ENCODE measurements around the gene USP24. TPM values are rescaled to one million over a fixed set of nuclear protein-coding genes. Genes with fewer than 3 reads are reported as not detected.
A peak's percentile ranks its signal among the peaks of the same experiment; 100 is the strongest.

The USP24 gene
- total RNA-seq, 6 experiments from 2014 or later, result 19.9 to 28.0 (median 21.9) TPM

DNA sequence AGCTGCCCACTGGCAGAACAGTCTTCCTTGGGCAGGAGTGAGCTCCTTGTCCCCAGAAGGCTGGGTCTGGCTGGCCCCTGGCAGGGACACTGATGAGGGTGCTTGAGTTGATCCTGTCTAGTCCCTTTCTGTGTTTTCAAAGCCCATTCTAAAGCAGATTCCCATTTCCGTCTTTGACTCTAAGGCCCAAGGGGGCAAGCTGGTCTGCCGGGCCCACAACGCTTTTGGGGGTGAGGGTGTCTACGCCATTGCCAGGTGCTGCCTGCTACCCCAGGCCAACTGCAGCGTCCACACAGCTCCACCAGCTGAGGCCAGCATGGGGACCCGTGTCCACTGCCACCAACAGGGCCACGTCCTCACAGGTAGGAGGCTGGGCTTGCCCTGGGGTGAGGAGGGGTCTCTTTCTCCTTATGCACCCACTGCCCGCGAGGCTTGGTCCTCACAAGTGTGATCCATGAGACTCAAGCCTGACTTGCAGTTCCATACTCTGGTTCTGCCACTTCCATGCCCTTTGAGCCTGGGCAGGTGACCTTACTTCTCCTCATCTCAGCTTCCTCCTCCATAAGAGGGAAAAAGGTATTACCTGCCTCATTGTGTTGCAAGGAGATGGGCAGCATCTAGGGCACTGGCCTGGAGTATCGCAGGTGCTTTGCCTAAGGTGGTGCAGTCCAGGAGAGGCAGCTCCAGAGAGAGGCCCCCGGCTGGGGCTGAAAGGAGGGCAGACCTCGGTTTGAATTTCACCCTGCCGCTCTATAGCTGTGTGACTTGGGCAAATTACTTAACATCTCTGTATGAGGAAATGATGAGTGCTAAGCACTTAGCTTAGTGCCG is 155.6 kb downstream of the USP24 start:
- Histone ChIP-seq H3K4me3 (no peak overlapping the region), H3K9me3 (no peaks in the 10 kb centered on the region), H3K27ac (no peak overlapping the region), H3K36me3 (peaks cover 0 to 69% (median 28%) of the 10 kb centered on the region in 4 donors), H3K4me1 (peaks cover 0 to 38% (median 14%) of the 10 kb centered on the region in 4 donors), H3K27me3 (no peaks in the 10 kb centered on the region)
- TF ChIP-seq, protein P1, sequence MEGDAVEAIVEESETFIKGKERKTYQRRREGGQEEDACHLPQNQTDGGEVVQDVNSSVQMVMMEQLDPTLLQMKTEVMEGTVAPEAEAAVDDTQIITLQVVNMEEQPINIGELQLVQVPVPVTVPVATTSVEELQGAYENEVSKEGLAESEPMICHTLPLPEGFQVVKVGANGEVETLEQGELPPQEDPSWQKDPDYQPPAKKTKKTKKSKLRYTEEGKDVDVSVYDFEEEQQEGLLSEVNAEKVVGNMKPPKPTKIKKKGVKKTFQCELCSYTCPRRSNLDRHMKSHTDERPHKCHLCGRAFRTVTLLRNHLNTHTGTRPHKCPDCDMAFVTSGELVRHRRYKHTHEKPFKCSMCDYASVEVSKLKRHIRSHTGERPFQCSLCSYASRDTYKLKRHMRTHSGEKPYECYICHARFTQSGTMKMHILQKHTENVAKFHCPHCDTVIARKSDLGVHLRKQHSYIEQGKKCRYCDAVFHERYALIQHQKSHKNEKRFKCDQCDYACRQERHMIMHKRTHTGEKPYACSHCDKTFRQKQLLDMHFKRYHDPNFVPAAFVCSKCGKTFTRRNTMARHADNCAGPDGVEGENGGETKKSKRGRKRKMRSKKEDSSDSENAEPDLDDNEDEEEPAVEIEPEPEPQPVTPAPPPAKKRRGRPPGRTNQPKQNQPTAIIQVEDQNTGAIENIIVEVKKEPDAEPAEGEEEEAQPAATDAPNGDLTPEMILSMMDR (IDR thresholded peaks at IDR 0.05), result no peak
- TF ChIP-seq POLR2A (IDR thresholded peaks at IDR 0.05), result no peak
- no peak for DNase-seq
- no peak for ATAC-seq
- WGBS (ENCODE audit: insufficient coverage, low coverage, low lambda C conversion rate, missing lambda C conversion rate), result 60% methylated on average over 4 of the region's 14 CpGs
- intact Hi-C loops (cut with DNase I), result no loop called here

- Histone ChIP-seq H3K4me3 (no peak overlapping the region), H3K36me3 (peaks cover 0 to 55% (median 26%) of the 10 kb centered on the region in 4 donors), H3K4me1 (peaks cover 0 to 38% (median 16%) of the 10 kb centered on the region in 4 donors), H3K9me3 (no peaks in the 10 kb centered on the region), H3K27ac (no peak overlapping the region), H3K27me3 (no peaks in the 10 kb centered on the region)
- no CpG with 5 or more reads among the region's 6 CpGs for WGBS (ENCODE audit: insufficient coverage, low coverage, low lambda C conversion rate, missing lambda C conversion rate)
- DNase-seq (no peak), ATAC-seq (no peak)
- TF ChIP-seq POLR2A (IDR thresholded peaks at IDR 0.05), result no peak
- TF ChIP-seq, protein P1 (IDR thresholded peaks at IDR 0.05), result no peak
- intact Hi-C loops (cut with DNase I), result no loop called here
Measured at GRCh38 chr1:55057956-55058298, 157.2 kb downstream of the USP24 start.

- Histone ChIP-seq H3K4me1 (peaks cover 0 to 42% (median 17%) of the 10 kb centered on the region in 4 donors), H3K36me3 (peaks cover 0 to 55% (median 26%) of the 10 kb centered on the region in 4 donors), H3K27me3 (no peaks in the 10 kb centered on the region), H3K27ac (peak overlapping the region in 2 of 3 donors; percentile 0 to 15), H3K4me3 (no peak overlapping the region), H3K9me3 (no peaks in the 10 kb centered on the region)
- intact Hi-C loops (cut with DNase I), result no loop called here
- no peak for ATAC-seq
- WGBS (ENCODE audit: insufficient coverage, low coverage, low lambda C conversion rate, missing lambda C conversion rate), result 69% methylated on average over 3 of the region's 15 CpGs
- TF ChIP-seq, protein P1 (IDR thresholded peaks at IDR 0.05), result no peak
- TF ChIP-seq POLR2A (IDR thresholded peaks at IDR 0.05), result no peak
- no peak for DNase-seq
Measured at GRCh38 chr1:55057270-55057955, 157.8 kb downstream of the USP24 start.

- H3K36me3 ChIP-seq, result peaks cover 0 to 55% (median 25%) of the 10 kb centered on the region in 4 donors
- intact Hi-C loops (cut with DNase I), result no loop called here
- TF ChIP-seq, protein P1 (IDR thresholded peaks at IDR 0.05), result no peak
- no peak for TF ChIP-seq POLR2A (IDR thresholded peaks at IDR 0.05)
- no peaks in the 10 kb centered on the region for H3K9me3 ChIP-seq
- 95% methylated on average over 10 of the region's 20 CpGs for WGBS (ENCODE audit: insufficient coverage, low coverage, low lambda C conversion rate, missing lambda C conversion rate)
- ATAC-seq, result no peak
- no peak overlapping the region for H3K27ac ChIP-seq
- no peak overlapping the region for H3K4me3 ChIP-seq
- H3K4me1 ChIP-seq, result peaks cover 0 to 47% (median 21%) of the 10 kb centered on the region in 4 donors
- no peaks in the 10 kb centered on the region for H3K27me3 ChIP-seq
- DNase-seq, result no peak
Measured at GRCh38 chr1:55056632-55056992, 158.6 kb downstream of the USP24 start.
